NCI-H748 (cell line): ENCODE results near the gene HMMR.
"Not testable (repeated sequence)": the region's sequence is repeated elsewhere in the genome, so short reads cannot be mapped to it uniquely, and the experiment has no call there.

Experiments used
- DNase-seq: peaks from one replicate; lab custom pipeline; 2025; ENCODE audit not compliant: unreplicated experiment; lab: John Stamatoyannopoulos, UW

Gene HMMR

DNA sequence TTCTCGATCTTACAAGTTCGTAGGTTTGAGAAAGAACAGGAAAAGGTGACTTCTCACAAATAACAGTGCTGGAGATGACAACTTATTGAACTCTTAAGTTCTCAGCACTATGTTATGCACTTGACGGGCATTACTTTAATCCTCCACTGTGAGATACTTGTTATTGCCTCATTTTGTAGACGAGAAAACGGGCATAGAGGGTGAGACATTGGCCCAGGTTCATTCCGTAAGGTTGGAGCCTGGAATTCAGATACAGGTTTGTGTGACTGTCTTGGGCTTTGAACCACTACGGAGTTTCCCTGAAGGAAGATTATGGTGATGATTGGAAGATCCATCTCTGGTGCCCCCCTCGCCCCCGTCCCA lies 45.6 kb downstream of the HMMR start:
- no peak for DNase-seq

DNA sequence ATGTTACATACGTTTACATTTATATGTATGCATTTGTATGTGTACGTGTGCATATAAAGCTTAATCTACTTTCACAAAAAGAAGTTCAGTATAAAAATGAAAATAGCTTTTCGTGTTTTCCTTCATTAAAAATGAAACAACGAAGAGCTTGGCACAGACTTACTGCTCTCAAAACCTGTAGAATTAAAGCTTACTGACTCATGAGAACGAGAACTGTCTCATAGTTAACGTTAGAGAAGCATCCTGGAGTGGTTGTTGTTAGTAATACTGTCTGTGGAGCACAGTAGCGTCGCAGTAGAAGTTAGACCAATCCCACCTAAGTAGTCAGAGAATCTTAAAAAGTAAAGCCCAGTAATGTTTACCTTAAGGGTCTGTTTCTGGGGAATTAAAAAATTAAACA lies 46.3 kb downstream of the HMMR start:
- DNase-seq, result no peak

- DNase-seq, result no peak
Observed at GRCh38 chr5:163508753-163509152, 48.3 kb downstream of the HMMR start.

DNA sequence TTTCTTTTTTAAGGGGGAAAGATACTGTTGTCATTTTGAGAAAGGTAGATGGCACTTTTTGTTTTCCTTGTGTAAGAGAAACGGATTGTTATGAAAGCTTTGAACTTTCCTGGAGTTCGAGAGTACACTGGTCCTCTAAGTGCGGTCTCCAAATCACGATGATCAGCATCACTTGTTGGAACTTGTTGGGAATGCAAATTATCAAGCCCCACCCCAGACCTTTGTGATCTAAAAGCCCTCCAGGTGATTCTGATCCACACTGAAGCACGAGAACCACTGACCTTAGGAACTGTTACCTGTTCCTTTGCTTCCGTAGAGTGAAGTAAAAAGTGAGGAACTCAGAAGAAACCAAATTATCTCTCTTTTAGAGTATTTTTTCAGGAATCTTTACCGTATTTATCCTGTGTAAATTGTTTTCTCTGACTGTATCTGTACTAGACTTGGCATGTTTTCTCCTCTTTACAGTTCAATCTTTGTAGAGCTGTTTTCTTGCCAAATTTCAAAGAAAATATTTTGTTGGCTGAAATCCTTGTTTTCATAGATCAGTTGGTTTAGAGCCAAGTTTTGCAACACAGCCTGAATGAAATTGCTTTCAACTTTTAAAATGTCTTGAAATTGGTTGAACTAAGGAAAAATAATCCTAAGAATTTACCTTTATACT lies 49.0 kb downstream of the HMMR start:
- DNase-seq, result peak; percentile 69

GRCh38 chr5:163512526-163512925 lies 52.1 kb downstream of the HMMR start:
- DNase-seq, result no peak

- no peak for DNase-seq
Observed at GRCh38 chr5:163525096-163525495, 64.7 kb downstream of the HMMR start.

GRCh38 chr5:163529698-163530097 lies 69.3 kb downstream of the HMMR start:
- DNase-seq, result no peak

GRCh38 chr5:163531272-163531671 lies 70.8 kb downstream of the HMMR start:
- DNase-seq, result no peak

GRCh38 chr5:163532171-163533084 lies 72.0 kb downstream of the HMMR start:
- no peak for DNase-seq

DNA sequence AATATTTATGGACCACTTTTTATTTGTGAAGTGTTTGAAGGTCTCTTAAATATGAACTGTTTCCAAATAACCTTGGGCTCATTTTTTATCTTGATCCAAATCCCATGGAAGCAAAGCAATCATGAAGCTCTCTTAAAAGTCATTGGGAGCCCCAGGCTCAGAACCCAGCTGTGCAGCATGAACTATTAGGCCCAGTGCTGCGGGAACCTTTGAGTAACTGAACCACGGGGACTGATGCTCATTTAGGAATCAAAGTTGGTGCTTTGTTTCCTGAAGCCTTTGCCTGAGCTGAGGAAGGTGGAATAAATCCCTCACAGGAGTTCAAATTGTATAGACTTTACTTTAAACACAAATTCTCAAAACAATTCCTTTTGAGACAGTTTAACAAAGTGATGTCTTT lies 72.8 kb downstream of the HMMR start:
- DNase-seq, result no peak

GRCh38 chr5:163534492-163535094 lies 74.2 kb downstream of the HMMR start:
- no peak for DNase-seq

GRCh38 chr5:163535290-163535689 lies 74.9 kb downstream of the HMMR start:
- no peak for DNase-seq

GRCh38 chr5:163536442-163536841 lies 76.0 kb downstream of the HMMR start:
- not testable (repeated sequence) for DNase-seq

DNA sequence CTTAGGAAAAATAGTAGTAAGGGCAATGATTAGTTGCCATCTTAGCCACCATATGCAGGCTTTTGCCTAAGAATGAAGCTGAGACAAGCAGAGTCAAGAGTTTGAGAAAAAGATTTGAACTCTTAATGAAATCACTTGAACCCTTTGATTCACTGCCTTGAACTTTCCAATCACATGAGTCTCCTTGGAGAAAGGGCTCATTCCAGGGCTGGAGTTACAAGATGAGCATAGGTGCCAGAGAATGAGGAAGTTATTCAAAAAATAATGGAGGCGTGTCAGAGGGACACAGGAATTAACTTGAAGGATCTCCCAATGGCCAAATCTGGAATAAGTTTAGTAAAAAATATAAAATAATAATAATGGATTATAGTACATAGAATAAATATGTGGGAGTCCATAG lies 80.3 kb downstream of the HMMR start:
- DNase-seq, result no peak
